ENCODE data around the gene ABCB8. TPM values are rescaled to one million over a fixed set of nuclear protein-coding genes. Genes with fewer than 3 reads are reported as not detected.

Gene ABCB8
- total RNA-seq, 1 donor from 2014 or later: 40.6 TPM

- TF ChIP-seq CTCF (IDR thresholded peaks at IDR 0.05): no peak
- H3K9me3 ChIP-seq: no peaks in the 10 kb centered on the region
- ATAC-seq (no peak), DNase-seq (no peak)
- no peak overlapping the region for H3K4me3 ChIP-seq
- H3K27ac ChIP-seq: no peak overlapping the region
- no peaks in the 10 kb centered on the region for H3K27me3 ChIP-seq
- H3K4me1 ChIP-seq: peaks cover 6% of the 10 kb centered on the region
- intact Hi-C loops (cut with DNase I): no loop called here
- peaks cover 76% of the 10 kb centered on the region for H3K36me3 ChIP-seq
Measured at GRCh38 chr7:151066273-151066974, 38.2 kb downstream of the ABCB8 start.

- no peak for DNase-seq
- intact Hi-C loops (cut with DNase I): no loop called here
- TF ChIP-seq CTCF (IDR thresholded peaks at IDR 0.05): no peak
- Histone ChIP-seq H3K27ac (no peak overlapping the region), H3K4me3 (no peak overlapping the region), H3K36me3 (peaks cover 94% of the 10 kb centered on the region), H3K4me1 (no peaks in the 10 kb centered on the region), H3K27me3 (no peaks in the 10 kb centered on the region), H3K9me3 (no peaks in the 10 kb centered on the region)
- ATAC-seq: no peak
Measured at GRCh38 chr7:151068069-151068773, 40.0 kb downstream of the ABCB8 start.

GRCh38 chr7:151069841-151070573 is 41.8 kb downstream of the ABCB8 start:
- H3K27ac ChIP-seq: no peak overlapping the region
- no peak for TF ChIP-seq CTCF (IDR thresholded peaks at IDR 0.05)
- H3K9me3 ChIP-seq: no peaks in the 10 kb centered on the region
- no peaks in the 10 kb centered on the region for H3K27me3 ChIP-seq
- peaks cover 100% of the 10 kb centered on the region for H3K36me3 ChIP-seq
- no peak overlapping the region for H3K4me3 ChIP-seq
- no peaks in the 10 kb centered on the region for H3K4me1 ChIP-seq
- ATAC-seq (no peak), DNase-seq (no peak)
- intact Hi-C loops (cut with DNase I): no loop called here

GRCh38 chr7:151070574-151070960 is 42.3 kb downstream of the ABCB8 start:
- Histone ChIP-seq H3K27me3 (no peaks in the 10 kb centered on the region), H3K36me3 (peaks cover 100% of the 10 kb centered on the region), H3K4me1 (no peaks in the 10 kb centered on the region), H3K4me3 (no peak overlapping the region), H3K9me3 (no peaks in the 10 kb centered on the region), H3K27ac (no peak overlapping the region)
- no peak for ATAC-seq
- intact Hi-C loops (cut with DNase I): no loop called here
- DNase-seq: no peak
- TF ChIP-seq CTCF (IDR thresholded peaks at IDR 0.05): no peak

GRCh38 chr7:151071032-151071866 is 43.0 kb downstream of the ABCB8 start:
- H3K36me3 ChIP-seq: peaks cover 99% of the 10 kb centered on the region
- ATAC-seq: no peak
- no peak for TF ChIP-seq CTCF (IDR thresholded peaks at IDR 0.05)
- no peaks in the 10 kb centered on the region for H3K9me3 ChIP-seq
- H3K4me3 ChIP-seq: no peak overlapping the region
- intact Hi-C loops (cut with DNase I): no loop called here
- no peak overlapping the region for H3K27ac ChIP-seq
- H3K27me3 ChIP-seq: no peaks in the 10 kb centered on the region
- DNase-seq: no peak
- H3K4me1 ChIP-seq: no peaks in the 10 kb centered on the region
